GM23248 (cell line): ENCODE measurements around the gene KCNAB1.

Source experiments
- EZH2 ChIP-seq: fragments of 200-600 bp; sonication (generic); IDR thresholded peaks from 2 replicates; pipeline ENCODE4 v1.6.1; 2018; ENCODE audit warnings: antibody characterized with exemption, mild to moderate bottlenecking; ENCODE audit not compliant: insufficient read depth, poor library complexity, severe bottlenecking
- EZH2phosphoT487 ChIP-seq: fragments of 200-600 bp; sonication (generic); IDR thresholded peaks from 2 replicates; pipeline ENCODE4 v1.6.1; 2018; ENCODE audit warnings: antibody characterized with exemption, moderate library complexity, mild to moderate bottlenecking, low read depth; ENCODE audit not compliant: insufficient read depth

DNA sequence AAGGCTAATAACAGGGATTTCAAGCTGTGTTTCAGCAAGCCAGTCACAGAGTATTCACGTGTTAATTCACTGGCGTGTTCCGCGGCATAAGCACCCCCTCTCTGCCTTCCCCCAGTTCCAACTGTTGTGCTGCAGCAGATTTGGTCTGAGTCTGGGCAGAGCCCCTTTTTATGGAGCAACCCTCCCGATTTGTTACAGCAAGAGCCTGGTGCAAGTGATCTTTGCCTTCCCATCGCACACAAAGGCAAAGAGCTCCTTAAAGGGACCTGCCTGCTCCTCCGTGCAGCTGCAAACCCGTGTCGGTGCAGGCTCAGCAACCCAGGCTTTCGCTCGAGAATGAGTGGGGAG lies 170.5 kb downstream of the KCNAB1 start:
- no peak for TF ChIP-seq EZH2phosphoT487
- TF ChIP-seq EZH2, result no peak
